GM19467 (cell line): Measurements from ENCODE around the gene C6orf52.
"Not testable (repeated sequence)": the region's sequence is repeated elsewhere in the genome, so short reads cannot be mapped to it uniquely, and the experiment has no call there.

ENCODE experiments used
- ATAC-seq: cut with Tn5 transposase; IDR thresholded peaks from one replicate; pipeline ENCODE4 v1.9.1; 2021; ENCODE audit warnings: mild to moderate bottlenecking, moderate library complexity; ENCODE audit not compliant: unreplicated experiment

C6orf52 gene

GRCh38 chr6:10694302-10695085 is at the start of gene C6orf52, which contains the start of gene PAK1IP1:
Gene C6orf52, minus strand, starts transcription at chr6:10694616. Its CDS starts 7,066 bp downstream, at chr6:10687550.
Gene PAK1IP1, plus strand, starts transcription at chr6:10694972. Its CDS starts 14 bp downstream, at chr6:10694986.
- peak; percentile 97 for ATAC-seq

- ATAC-seq: no peak
These were observed 49.1 kb upstream of the C6orf52 start for GRCh38 chr6:10743515-10743914.

GRCh38 chr6:10742251-10742650 is 47.8 kb upstream of the C6orf52 start:
- ATAC-seq: no peak

- not testable (repeated sequence) for ATAC-seq
These were observed 47.2 kb upstream of the C6orf52 start for GRCh38 chr6:10741643-10742042.

- no peak for ATAC-seq
These were observed 45.6 kb upstream of the C6orf52 start for GRCh38 chr6:10740061-10740460.

GRCh38 chr6:10736731-10737130 is 42.3 kb upstream of the C6orf52 start:
- ATAC-seq: no peak

GRCh38 chr6:10733863-10734262 is 39.4 kb upstream of the C6orf52 start:
- ATAC-seq: no peak

GRCh38 chr6:10733151-10733715 is 38.8 kb upstream of the C6orf52 start:
- no peak for ATAC-seq

GRCh38 chr6:10730254-10730653 is 35.8 kb upstream of the C6orf52 start:
- ATAC-seq: no peak

GRCh38 chr6:10725716-10726115 is 31.3 kb upstream of the C6orf52 start:
- no peak for ATAC-seq

GRCh38 chr6:10725044-10725443 is 30.6 kb upstream of the C6orf52 start:
- no peak for ATAC-seq

GRCh38 chr6:10723567-10723881 is 29.1 kb upstream of the C6orf52 start:
- ATAC-seq: no peak

GRCh38 chr6:10722820-10723566 is 28.6 kb upstream of the C6orf52 start, which contains the start of gene TMEM14C:
Gene TMEM14C, plus strand, starts transcription at chr6:10723070. Its CDS starts 1,544 bp downstream, at chr6:10724614.
- peak; percentile 99 for ATAC-seq

GRCh38 chr6:10722570-10722819 is 28.1 kb upstream of the C6orf52 start:
- no peak for ATAC-seq

- no peak for ATAC-seq
These were observed 27.6 kb upstream of the C6orf52 start for GRCh38 chr6:10721850-10722569.

- ATAC-seq: not testable (repeated sequence)
These were observed 26.8 kb upstream of the C6orf52 start for GRCh38 chr6:10720960-10721849.

GRCh38 chr6:10720265-10720959 is 26.0 kb upstream of the C6orf52 start:
- no peak for ATAC-seq

- ATAC-seq: no peak
These were observed 25.5 kb upstream of the C6orf52 start for GRCh38 chr6:10719964-10720264.

GRCh38 chr6:10719296-10719963 is 25.0 kb upstream of the C6orf52 start:
- ATAC-seq: no peak
